Neural crest cell (in vitro differentiated cells): ENCODE results near the gene NCBP2. TPM values are rescaled to one million over a fixed set of nuclear protein-coding genes. Genes with fewer than 3 reads are reported as not detected.

Source experiments
- DNase-seq: peaks from one replicate; pipeline ENCODE4 v3.0.0; 2021; ENCODE audit warnings: low read depth, mixed read lengths, low spot score
- H3K27ac Mint-ChIP-seq: one replicate; pipeline ENCODE4 v1.8.0; 2021; ENCODE audit warnings: mild to moderate bottlenecking, mixed read lengths; ENCODE audit not compliant: unreplicated experiment
- H3K27me3 Mint-ChIP-seq: 2 replicates; pipeline ENCODE4 v1.8.0; 2021; ENCODE audit warnings: low read depth, mild to moderate bottlenecking, mixed read lengths
- H3K36me3 Mint-ChIP-seq: 2 replicates; pipeline ENCODE4 v1.8.0; 2021; ENCODE audit warnings: low read depth, mild to moderate bottlenecking, mixed read lengths
- H3K4me1 Mint-ChIP-seq: 2 replicates; pipeline ENCODE4 v1.8.0; 2021; ENCODE audit warnings: mixed read lengths
- H3K4me3 Mint-ChIP-seq: one replicate; pipeline ENCODE4 v1.8.0; 2021; ENCODE audit warnings: mild to moderate bottlenecking, mixed read lengths
- H3K9me3 Mint-ChIP-seq: 2 replicates; pipeline ENCODE4 v1.8.0; 2021; ENCODE audit warnings: mixed read lengths
- total RNA-seq: library from RNA; stranded (reverse); gene quantifications from 2 replicates; pipeline ENCODE4 v1.2.1, GENCODE V29; 2021
- TF ChIP-seq, protein P1 (sequence below): fragments of 200-600 bp; sonication (generic); conservative IDR thresholded peaks from 2 replicates; pipeline ENCODE4 v1.5.0; 2021; ENCODE audit warnings: antibody characterized with exemption, mild to moderate bottlenecking

NCBP2 gene
- total RNA-seq, 1 donor from 2014 or later = 117 TPM

DNA sequence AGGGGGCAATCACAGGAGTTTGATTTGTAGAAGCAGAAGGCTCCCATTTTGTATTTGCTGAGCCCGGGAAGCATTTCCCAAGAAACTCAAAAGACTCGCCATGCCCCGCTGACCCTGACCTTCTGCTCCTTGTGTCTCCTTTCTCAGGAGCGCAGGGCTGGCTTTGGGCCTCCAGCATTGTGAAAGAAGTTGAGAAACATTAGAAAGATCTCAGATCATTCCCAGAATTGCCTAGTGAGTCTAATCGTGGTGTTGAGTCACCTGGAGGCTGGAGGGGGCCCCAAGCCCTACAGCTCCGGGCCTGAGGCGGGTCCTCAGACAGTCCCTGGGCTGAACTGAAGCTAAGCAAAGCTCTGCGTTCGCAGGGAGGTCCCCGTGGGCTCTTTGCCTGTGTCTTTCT is 37.2 kb upstream of the NCBP2 start:
- no peak for DNase-seq
- H3K36me3 Mint-ChIP-seq = peaks cover 9% of the 10 kb centered on the region
- no peak overlapping the region for H3K4me3 Mint-ChIP-seq
- TF ChIP-seq, protein P1, sequence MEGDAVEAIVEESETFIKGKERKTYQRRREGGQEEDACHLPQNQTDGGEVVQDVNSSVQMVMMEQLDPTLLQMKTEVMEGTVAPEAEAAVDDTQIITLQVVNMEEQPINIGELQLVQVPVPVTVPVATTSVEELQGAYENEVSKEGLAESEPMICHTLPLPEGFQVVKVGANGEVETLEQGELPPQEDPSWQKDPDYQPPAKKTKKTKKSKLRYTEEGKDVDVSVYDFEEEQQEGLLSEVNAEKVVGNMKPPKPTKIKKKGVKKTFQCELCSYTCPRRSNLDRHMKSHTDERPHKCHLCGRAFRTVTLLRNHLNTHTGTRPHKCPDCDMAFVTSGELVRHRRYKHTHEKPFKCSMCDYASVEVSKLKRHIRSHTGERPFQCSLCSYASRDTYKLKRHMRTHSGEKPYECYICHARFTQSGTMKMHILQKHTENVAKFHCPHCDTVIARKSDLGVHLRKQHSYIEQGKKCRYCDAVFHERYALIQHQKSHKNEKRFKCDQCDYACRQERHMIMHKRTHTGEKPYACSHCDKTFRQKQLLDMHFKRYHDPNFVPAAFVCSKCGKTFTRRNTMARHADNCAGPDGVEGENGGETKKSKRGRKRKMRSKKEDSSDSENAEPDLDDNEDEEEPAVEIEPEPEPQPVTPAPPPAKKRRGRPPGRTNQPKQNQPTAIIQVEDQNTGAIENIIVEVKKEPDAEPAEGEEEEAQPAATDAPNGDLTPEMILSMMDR = no peak
- peaks cover 7% of the 10 kb centered on the region for H3K4me1 Mint-ChIP-seq
- H3K27me3 Mint-ChIP-seq = no peaks in the 10 kb centered on the region
- no peak overlapping the region for H3K27ac Mint-ChIP-seq
- H3K9me3 Mint-ChIP-seq = peaks cover 9% of the 10 kb centered on the region

- Mint-ChIP-seq H3K27ac (no peak overlapping the region), H3K9me3 (peaks cover 5% of the 10 kb centered on the region), H3K36me3 (peaks cover 5% of the 10 kb centered on the region), H3K4me3 (no peak overlapping the region), H3K4me1 (peaks cover 7% of the 10 kb centered on the region), H3K27me3 (no peaks in the 10 kb centered on the region)
- no peak for DNase-seq
- TF ChIP-seq, protein P1 = no peak
These were observed 34.6 kb upstream of the NCBP2 start for GRCh38 chr3:196976941-196977340.

DNA sequence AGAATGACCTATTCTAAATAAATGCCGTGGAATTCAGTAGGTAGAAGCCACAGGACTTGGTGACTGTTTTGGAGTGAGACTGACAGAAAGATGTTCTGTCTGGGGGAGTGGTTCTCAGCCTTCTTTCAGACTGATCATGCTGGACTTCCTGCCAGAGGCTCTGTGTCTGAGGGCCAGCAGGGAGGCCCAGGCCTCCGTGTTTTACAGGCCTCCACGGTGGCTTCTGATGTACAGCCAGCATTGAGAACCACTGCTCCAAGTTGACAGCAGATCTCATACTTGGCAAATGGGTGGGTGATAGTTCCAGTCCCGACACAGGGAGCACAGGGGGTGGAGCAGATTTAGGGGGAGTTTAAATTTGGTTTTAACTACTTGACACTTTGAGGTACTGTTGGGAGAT is 33.0 kb upstream of the NCBP2 start:
- TF ChIP-seq, protein P1 = no peak
- H3K4me1 Mint-ChIP-seq = peaks cover 7% of the 10 kb centered on the region
- DNase-seq = no peak
- H3K9me3 Mint-ChIP-seq = no peaks in the 10 kb centered on the region
- peak overlapping the region; percentile 31 for H3K27ac Mint-ChIP-seq
- H3K36me3 Mint-ChIP-seq = peaks cover 2% of the 10 kb centered on the region
- H3K27me3 Mint-ChIP-seq = peaks cover 13% of the 10 kb centered on the region
- H3K4me3 Mint-ChIP-seq = no peak overlapping the region

DNA sequence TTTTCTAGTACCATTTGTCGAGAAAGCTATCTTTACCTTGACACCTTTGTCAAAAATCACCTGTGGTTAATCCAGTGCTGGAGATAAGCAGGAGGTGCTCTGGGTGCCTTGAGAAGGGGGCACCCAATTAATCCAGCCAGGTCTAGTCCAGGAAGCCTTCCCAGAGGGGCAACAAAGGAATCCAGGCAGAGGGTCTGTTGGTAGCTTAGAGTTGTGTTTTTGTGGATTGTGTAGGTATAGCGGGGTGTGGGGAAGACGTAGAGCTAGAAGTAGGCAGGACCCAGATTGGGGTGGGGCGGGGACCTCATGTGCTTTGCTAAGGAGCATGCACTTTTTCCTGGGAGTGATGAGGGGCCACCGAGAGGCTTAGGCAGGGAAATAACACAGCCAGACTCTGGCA is 32.3 kb upstream of the NCBP2 start:
- Mint-ChIP-seq H3K27me3 (peaks cover 17% of the 10 kb centered on the region), H3K4me3 (no peak overlapping the region), H3K36me3 (peaks cover 2% of the 10 kb centered on the region)

GRCh38 chr3:196971094-196971698 is 28.9 kb upstream of the NCBP2 start:
- H3K4me3 Mint-ChIP-seq = peak overlapping the region; percentile 89
- no peaks in the 10 kb centered on the region for H3K9me3 Mint-ChIP-seq
- H3K27ac Mint-ChIP-seq = no peak overlapping the region
- DNase-seq = no peak
- H3K27me3 Mint-ChIP-seq = peaks cover 35% of the 10 kb centered on the region
- TF ChIP-seq, protein P1 = no peak
- H3K36me3 Mint-ChIP-seq = peaks cover 2% of the 10 kb centered on the region
- peaks cover 5% of the 10 kb centered on the region for H3K4me1 Mint-ChIP-seq

More for the DNA sequence above, 32.3 kb upstream of the NCBP2 start:
- H3K9me3 Mint-ChIP-seq = no peaks in the 10 kb centered on the region
- H3K4me1 Mint-ChIP-seq = peaks cover 7% of the 10 kb centered on the region
- H3K27ac Mint-ChIP-seq = no peak overlapping the region
- DNase-seq = no peak
- TF ChIP-seq, protein P1 = no peak
